HepG2 (cell line): ENCODE data around the gene BCL2L2. TPM values are rescaled to one million over a fixed set of nuclear protein-coding genes. Genes with fewer than 3 reads are reported as not detected.

Source experiments
- AHR ChIP-seq: IDR thresholded peaks from 2 replicates; pipeline ENCODE4 v1.6.1; 2018; ENCODE audit warnings: missing genetic modification reagents, missing compliant biosample characterization
- ARID2 ChIP-seq: sonication (generic); formaldehyde crosslinking; IDR thresholded peaks from 2 replicates; pipeline ENCODE4 v1.8.1; 2022; ENCODE audit warnings: mild to moderate bottlenecking, missing genetic modification reagents, borderline replicate concordance
- BATF2 ChIP-seq: sonication (generic); formaldehyde crosslinking; IDR thresholded peaks from 2 replicates; pipeline ENCODE4 v1.8.0; 2022; ENCODE audit warnings: mild to moderate bottlenecking, missing genetic modification reagents, moderate library complexity
- CREB3 ChIP-seq: sonication (generic); formaldehyde crosslinking; IDR thresholded peaks from 2 replicates; pipeline ENCODE4 v1.5.0; 2020; ENCODE audit warnings: missing genetic modification reagents
- CSRNP2 ChIP-seq: sonication (generic); formaldehyde crosslinking; conservative IDR thresholded peaks from 2 replicates; pipeline ENCODE4 v1.8.0; 2022; ENCODE audit warnings: low read depth, missing genetic modification reagents
- GMEB1 ChIP-seq: sonication (generic); formaldehyde crosslinking; IDR thresholded peaks from 2 replicates; pipeline ENCODE4 v1.5.1; 2020; ENCODE audit warnings: missing genetic modification reagents, mild to moderate bottlenecking, borderline replicate concordance
- HES4 ChIP-seq: sonication (generic); formaldehyde crosslinking; IDR thresholded peaks from 2 replicates; pipeline ENCODE4 v1.9.0; 2021; ENCODE audit warnings: mild to moderate bottlenecking, missing genetic modification reagents, borderline replicate concordance
- HOMEZ ChIP-seq: IDR thresholded peaks from 2 replicates; pipeline ENCODE4 v1.6.1; 2016; ENCODE audit warnings: low read depth
- IRF1 ChIP-seq: sonication (generic); formaldehyde crosslinking; IDR thresholded peaks from 2 replicates; pipeline ENCODE4 v1.4.0; 2020; ENCODE audit warnings: low read depth, mild to moderate bottlenecking, missing genetic modification reagents
- JARID2 ChIP-seq: sonication (generic); formaldehyde crosslinking; IDR thresholded peaks from 2 replicates; pipeline ENCODE4 v1.8.1; 2023; ENCODE audit warnings: missing genetic modification reagents, inconsistent platforms; ENCODE audit not compliant: insufficient replicate concordance
- KLF11 ChIP-seq: IDR thresholded peaks from 2 replicates; pipeline ENCODE4 v1.6.1; 2016; ENCODE audit warnings: missing compliant biosample characterization
- MTF2 ChIP-seq: sonication (generic); formaldehyde crosslinking; IDR thresholded peaks from 2 replicates; pipeline ENCODE4 v1.5.0; 2020; ENCODE audit warnings: missing genetic modification reagents, borderline replicate concordance
- SAP130 ChIP-seq: IDR thresholded peaks from 2 replicates; pipeline ENCODE4 v1.6.1; 2016; ENCODE audit warnings: low read depth
- SOX6 ChIP-seq, 2 experiments: fragments of 450-650 bp in 1 of 2; sonication (generic) in 1 of 2; formaldehyde crosslinking in 1 of 2; IDR thresholded peaks; 2 replicates each; pipeline versions ENCODE4 v1.4.0 to v1.6.1; 2017 to 2020; ENCODE audit warnings: antibody characterized with exemption in 1 of 2, mild to moderate bottlenecking in 1 of 2, missing genetic modification reagents in 1 of 2
- ZMYM2 ChIP-seq: sonication (generic); formaldehyde crosslinking; IDR thresholded peaks from 2 replicates; pipeline ENCODE4 v1.8.0; 2022; ENCODE audit warnings: mild to moderate bottlenecking, missing genetic modification reagents
- ZNF143 ChIP-seq: sonication (generic); formaldehyde crosslinking; IDR thresholded peaks from 2 replicates; pipeline ENCODE4 v1.4.0; 2020; ENCODE audit warnings: missing genetic modification reagents
- ZNF24 ChIP-seq: fragments of 450-650 bp; IDR thresholded peaks from 2 replicates; pipeline ENCODE4 v1.6.1; 2017; ENCODE audit warnings: antibody characterized with exemption, mild to moderate bottlenecking
- ZNF746 ChIP-seq: sonication (generic); formaldehyde crosslinking; IDR thresholded peaks from 2 replicates; pipeline ENCODE4 v1.8.0; 2022; ENCODE audit warnings: mild to moderate bottlenecking, missing genetic modification reagents
- ZNF800 ChIP-seq: sonication (generic); formaldehyde crosslinking; IDR thresholded peaks from 2 replicates; pipeline ENCODE4 v1.4.0; 2020; ENCODE audit warnings: missing genetic modification reagents
- polyA plus RNA-seq, 8 experiments: library from polyadenylated mRNA; depleted of rRNA in 3 of 8; stranded (reverse) in 7 of 8; unstranded in 1 of 8; fragments of >200 nt; fragmentation: Illumina TruSeq in 4 of 8; extraction: Trizol in 4 of 8; gene quantifications; 2 replicates each; pipeline versions ENCODE4 v1.2.1 to v1.2.3, GENCODE V29; 2011 to 2016; ENCODE audit warnings: low read depth in 4 of 8, missing spikeins in 1 of 8, mixed read lengths in 1 of 8; ENCODE audit not compliant: insufficient read depth in 1 of 8
- total RNA-seq, 5 experiments: library from RNA; depleted of rRNA; stranded (reverse); fragments of >200 nt; fragmentation: Illumina TruSeq; extraction: Trizol; gene quantifications; 2 replicates each; pipeline ENCODE4 v1.2.3, GENCODE V29; 2016; ENCODE audit warnings: low read depth in 1 of 5

The BCL2L2 gene
- total and polyA plus RNA-seq, 2 of the 13 experiments (the other 11 are each of a cell fraction or from before 2014, with no cell fraction given): 28.1 to 49.8 TPM

- TF ChIP-seq SOX6 (IDR thresholded peaks at IDR 0.05) (no peak), SOX6 (CRISPR knock-in tag; IDR thresholded peaks at IDR 0.05) (no peak), ZNF746 (CRISPR knock-in tag) (no peak), ZNF24 (peak; percentile 31; the same call in 1 of the 2 replicates), ZMYM2 (CRISPR knock-in tag) (no peak), GMEB1 (no peak), HOMEZ (CRISPR knock-in tag) (no peak), IRF1 (CRISPR knock-in tag) (no peak), CSRNP2 (no peak), CREB3 (CRISPR knock-in tag) (no peak), AHR (CRISPR knock-in tag) (no peak), JARID2 (CRISPR knock-in tag) (no peak), ZNF143 (no peak), ARID2 (no peak), BATF2 (CRISPR knock-in tag) (no peak), SAP130 (CRISPR knock-in tag) (no peak), KLF11 (CRISPR knock-in tag) (no peak), HES4 (CRISPR knock-in tag) (no peak), MTF2 (CRISPR knock-in tag) (no peak), ZNF800 (CRISPR knock-in tag) (no peak; the same call in 1 of the 2 replicates)
Observed at GRCh38 chr14:23327947-23328744, 21.5 kb downstream of the BCL2L2 start (continued).
